HepG2 (cell line): Measurements from ENCODE around the gene RNF133. TPM values are rescaled to one million over a fixed set of nuclear protein-coding genes. Genes with fewer than 3 reads are reported as not detected.

Experiments
- BRCA1 ChIP-seq: sonication (generic); formaldehyde crosslinking; IDR thresholded peaks from 2 replicates; pipeline ENCODE4 v1.4.0; 2020; ENCODE audit warnings: missing genetic modification reagents
- CCAR2 ChIP-seq: fragments of 200-400 bp; formaldehyde crosslinking; optimal IDR thresholded peaks from 2 replicates; pipeline ENCODE3; 2018; ENCODE audit warnings: low read depth, mild to moderate bottlenecking, low read length, moderate library complexity
- HMGXB3 ChIP-seq: sonication (generic); formaldehyde crosslinking; IDR thresholded peaks from 2 replicates; pipeline ENCODE4 v1.4.0; 2020; ENCODE audit warnings: missing genetic modification reagents, borderline replicate concordance
- MAF1 ChIP-seq: sonication (generic); formaldehyde crosslinking; IDR thresholded peaks from 2 replicates; pipeline ENCODE4 v1.5.0; 2020; ENCODE audit warnings: missing genetic modification reagents, borderline replicate concordance
- PHF8 ChIP-seq: sonication (generic); formaldehyde crosslinking; IDR thresholded peaks from 2 replicates; pipeline ENCODE4 v1.5.0; 2020; ENCODE audit warnings: missing genetic modification reagents
- SALL2 ChIP-seq: sonication (generic); formaldehyde crosslinking; IDR thresholded peaks from 2 replicates; pipeline ENCODE4 v1.8.1; 2023; ENCODE audit warnings: mild to moderate bottlenecking, missing genetic modification reagents, inconsistent platforms
- SMAD9 ChIP-seq: sonication (generic); formaldehyde crosslinking; IDR thresholded peaks from 2 replicates; pipeline ENCODE4 v1.5.1; 2020; ENCODE audit warnings: mild to moderate bottlenecking, missing genetic modification reagents
- TFDP2 ChIP-seq: sonication (generic); formaldehyde crosslinking; IDR thresholded peaks from 2 replicates; pipeline ENCODE4 v1.4.0; 2020; ENCODE audit warnings: missing genetic modification reagents
- ZNF512 ChIP-seq: sonication (generic); formaldehyde crosslinking; IDR thresholded peaks from 2 replicates; pipeline ENCODE4 v1.4.0; 2020; ENCODE audit warnings: mild to moderate bottlenecking, missing genetic modification reagents
- ZNF546 ChIP-seq: sonication (generic); formaldehyde crosslinking; conservative IDR thresholded peaks from 2 replicates; pipeline ENCODE4 v1.8.1; 2023; ENCODE audit warnings: mild to moderate bottlenecking, missing genetic modification reagents
- ZNF614 ChIP-seq: IDR thresholded peaks from 2 replicates; pipeline ENCODE4 v1.6.1; 2018; ENCODE audit warnings: missing biosample characterization, missing genetic modification reagents, inconsistent platforms, borderline replicate concordance
- ZNF616 ChIP-seq: sonication (generic); formaldehyde crosslinking; IDR thresholded peaks from 2 replicates; pipeline ENCODE4 v1.5.0; 2020; ENCODE audit warnings: low read depth, mild to moderate bottlenecking, missing genetic modification reagents
- ZNF776 ChIP-seq: sonication (generic); formaldehyde crosslinking; IDR thresholded peaks from 2 replicates; pipeline ENCODE4 v1.4.0; 2020; ENCODE audit warnings: mild to moderate bottlenecking, missing genetic modification reagents
- ZNF878 ChIP-seq: sonication (generic); formaldehyde crosslinking; IDR thresholded peaks from 2 replicates; pipeline ENCODE4 v1.8.1; 2023; ENCODE audit warnings: mild to moderate bottlenecking, missing genetic modification reagents, moderate library complexity
- ZSCAN31 ChIP-seq: sonication (generic); formaldehyde crosslinking; IDR thresholded peaks from 2 replicates; pipeline ENCODE4 v1.5.0; 2020; ENCODE audit warnings: low read depth, mild to moderate bottlenecking, missing genetic modification reagents
- polyA plus RNA-seq, 8 experiments: library from polyadenylated mRNA; depleted of rRNA in 3 of 8; stranded (reverse) in 7 of 8; unstranded in 1 of 8; fragments of >200 nt; fragmentation: Illumina TruSeq in 4 of 8; extraction: Trizol in 4 of 8; gene quantifications; 2 replicates each; pipeline versions ENCODE4 v1.2.1 to v1.2.3, GENCODE V29; 2011 to 2016; ENCODE audit warnings: low read depth in 4 of 8, missing spikeins in 1 of 8, mixed read lengths in 1 of 8; ENCODE audit not compliant: insufficient read depth in 1 of 8
- total RNA-seq, 5 experiments: library from RNA; depleted of rRNA; stranded (reverse); fragments of >200 nt; fragmentation: Illumina TruSeq; extraction: Trizol; gene quantifications; 2 replicates each; pipeline ENCODE4 v1.2.3, GENCODE V29; 2016; ENCODE audit warnings: low read depth in 1 of 5
- TF ChIP-seq, protein P1 (sequence below): sonication (generic); formaldehyde crosslinking; IDR thresholded peaks from 2 replicates; pipeline ENCODE4 v1.8.1; 2022; ENCODE audit warnings: low read depth, mild to moderate bottlenecking, missing genetic modification reagents
- TF ChIP-seq, protein P2 (sequence below): sonication (generic); formaldehyde crosslinking; IDR thresholded peaks from 2 replicates; pipeline ENCODE4 v1.4.0; 2020; ENCODE audit warnings: missing genetic modification reagents
- TF ChIP-seq, protein P3 (sequence below): sonication (generic); IDR thresholded peaks from 2 replicates; pipeline ENCODE4 v1.6.1; 2016; ENCODE audit warnings: low read depth, borderline replicate concordance

Gene RNF133
- total and polyA plus RNA-seq, 2 of the 13 experiments (the other 11 are each of a cell fraction or from before 2014, with no cell fraction given): 0.13 to 1.00 TPM

DNA sequence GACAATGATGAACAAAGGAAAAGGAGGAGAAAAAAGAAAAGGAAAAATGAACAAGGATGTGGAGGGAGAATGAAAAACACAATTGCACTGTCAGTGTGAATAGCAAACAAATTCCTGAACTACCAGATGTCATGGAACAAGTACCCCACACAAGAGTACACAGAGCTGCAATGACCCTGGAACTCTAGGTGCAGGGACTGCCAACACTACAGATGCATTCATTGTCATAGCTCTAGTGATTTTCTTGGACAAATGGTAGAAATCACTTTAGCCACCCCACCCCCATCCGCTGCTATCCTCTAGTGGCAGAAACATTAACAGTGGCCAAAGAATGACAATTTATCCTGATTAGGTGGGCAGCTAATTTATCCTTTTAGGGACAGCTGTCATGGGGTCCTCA lies 3.1 kb downstream of the RNF133 start (continued):
- TF ChIP-seq, protein P1, sequence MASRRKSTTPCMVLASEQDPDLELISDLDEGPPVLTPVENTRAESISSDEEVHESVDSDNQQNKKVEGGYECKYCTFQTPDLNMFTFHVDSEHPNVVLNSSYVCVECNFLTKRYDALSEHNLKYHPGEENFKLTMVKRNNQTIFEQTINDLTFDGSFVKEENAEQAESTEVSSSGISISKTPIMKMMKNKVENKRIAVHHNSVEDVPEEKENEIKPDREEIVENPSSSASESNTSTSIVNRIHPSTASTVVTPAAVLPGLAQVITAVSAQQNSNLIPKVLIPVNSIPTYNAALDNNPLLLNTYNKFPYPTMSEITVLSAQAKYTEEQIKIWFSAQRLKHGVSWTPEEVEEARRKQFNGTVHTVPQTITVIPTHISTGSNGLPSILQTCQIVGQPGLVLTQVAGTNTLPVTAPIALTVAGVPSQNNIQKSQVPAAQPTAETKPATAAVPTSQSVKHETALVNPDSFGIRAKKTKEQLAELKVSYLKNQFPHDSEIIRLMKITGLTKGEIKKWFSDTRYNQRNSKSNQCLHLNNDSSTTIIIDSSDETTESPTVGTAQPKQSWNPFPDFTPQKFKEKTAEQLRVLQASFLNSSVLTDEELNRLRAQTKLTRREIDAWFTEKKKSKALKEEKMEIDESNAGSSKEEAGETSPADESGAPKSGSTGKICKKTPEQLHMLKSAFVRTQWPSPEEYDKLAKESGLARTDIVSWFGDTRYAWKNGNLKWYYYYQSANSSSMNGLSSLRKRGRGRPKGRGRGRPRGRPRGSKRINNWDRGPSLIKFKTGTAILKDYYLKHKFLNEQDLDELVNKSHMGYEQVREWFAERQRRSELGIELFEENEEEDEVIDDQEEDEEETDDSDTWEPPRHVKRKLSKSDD: no peak
- TF ChIP-seq ZNF614: peak; percentile 73; the same call in 1 of the 2 replicates
- TF ChIP-seq ZNF616 (CRISPR knock-in tag): no peak
- TF ChIP-seq PHF8: no peak
- TF ChIP-seq TFDP2 (CRISPR knock-in tag): no peak
- TF ChIP-seq, protein P2, sequence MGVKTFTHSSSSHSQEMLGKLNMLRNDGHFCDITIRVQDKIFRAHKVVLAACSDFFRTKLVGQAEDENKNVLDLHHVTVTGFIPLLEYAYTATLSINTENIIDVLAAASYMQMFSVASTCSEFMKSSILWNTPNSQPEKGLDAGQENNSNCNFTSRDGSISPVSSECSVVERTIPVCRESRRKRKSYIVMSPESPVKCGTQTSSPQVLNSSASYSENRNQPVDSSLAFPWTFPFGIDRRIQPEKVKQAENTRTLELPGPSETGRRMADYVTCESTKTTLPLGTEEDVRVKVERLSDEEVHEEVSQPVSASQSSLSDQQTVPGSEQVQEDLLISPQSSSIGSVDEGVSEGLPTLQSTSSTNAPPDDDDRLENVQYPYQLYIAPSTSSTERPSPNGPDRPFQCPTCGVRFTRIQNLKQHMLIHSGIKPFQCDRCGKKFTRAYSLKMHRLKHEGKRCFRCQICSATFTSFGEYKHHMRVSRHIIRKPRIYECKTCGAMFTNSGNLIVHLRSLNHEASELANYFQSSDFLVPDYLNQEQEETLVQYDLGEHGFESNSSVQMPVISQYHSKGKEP (CRISPR knock-in tag): no peak
- TF ChIP-seq, protein P3, sequence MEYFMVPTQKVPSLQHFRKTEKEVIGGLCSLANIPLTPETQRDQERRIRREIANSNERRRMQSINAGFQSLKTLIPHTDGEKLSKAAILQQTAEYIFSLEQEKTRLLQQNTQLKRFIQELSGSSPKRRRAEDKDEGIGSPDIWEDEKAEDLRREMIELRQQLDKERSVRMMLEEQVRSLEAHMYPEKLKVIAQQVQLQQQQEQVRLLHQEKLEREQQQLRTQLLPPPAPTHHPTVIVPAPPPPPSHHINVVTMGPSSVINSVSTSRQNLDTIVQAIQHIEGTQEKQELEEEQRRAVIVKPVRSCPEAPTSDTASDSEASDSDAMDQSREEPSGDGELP: peak; percentile 9; the same call in 1 of the 2 replicates
- TF ChIP-seq ZNF776 (CRISPR knock-in tag): no peak
- TF ChIP-seq ZSCAN31: no peak
- no peak for TF ChIP-seq ZNF512
- TF ChIP-seq MAF1 (CRISPR knock-in tag): no peak
- TF ChIP-seq ZNF546 (CRISPR knock-in tag): no peak
- TF ChIP-seq ZNF878 (CRISPR knock-in tag): no peak
- no peak for TF ChIP-seq HMGXB3 (CRISPR knock-in tag)
- no peak for TF ChIP-seq BRCA1 (CRISPR knock-in tag)
- TF ChIP-seq SMAD9 (CRISPR knock-in tag): no peak
- no peak for TF ChIP-seq CCAR2
- no peak for TF ChIP-seq SALL2 (CRISPR knock-in tag)
